ENCODE results near the gene PREX1.
"Not testable (repeated sequence)": the region's sequence is repeated elsewhere in the genome, so short reads cannot be mapped to it uniquely, and the experiment has no call there.

PREX1 gene

DNA sequence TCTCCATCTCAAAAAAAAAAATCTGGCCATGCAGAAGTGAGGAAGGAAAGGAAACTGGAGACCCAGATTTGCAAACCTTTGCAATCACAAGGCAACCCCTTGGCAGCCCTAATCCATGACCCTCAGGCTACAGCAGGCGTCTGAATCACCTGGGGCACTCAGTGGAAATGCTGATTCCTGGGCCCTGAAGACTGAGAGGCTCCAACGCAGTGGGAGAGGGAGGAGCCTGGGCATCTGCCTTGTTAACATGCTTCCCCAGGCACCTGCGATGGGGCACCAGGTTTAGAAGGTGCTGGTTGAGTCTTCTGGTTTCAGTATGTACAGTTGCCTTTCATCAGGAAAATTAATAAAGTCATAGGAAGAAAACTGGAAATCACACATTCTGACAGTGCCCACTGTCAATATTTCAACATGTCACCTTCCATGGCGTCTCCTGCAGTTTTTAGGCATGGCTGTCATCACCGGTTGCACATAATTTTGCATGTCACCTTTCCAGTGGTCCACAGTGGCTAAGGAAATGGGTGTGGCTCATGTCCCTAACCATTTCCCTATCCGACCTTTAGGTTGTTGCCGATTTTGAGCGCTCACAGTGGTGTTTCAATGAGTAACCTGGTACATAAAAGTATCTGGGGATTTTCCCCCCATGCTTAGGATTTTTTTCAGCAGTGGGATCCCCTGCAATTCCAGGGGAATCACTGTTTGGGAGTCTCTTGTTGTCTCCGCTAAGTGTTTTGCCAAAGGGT, 56.9 kb downstream of the PREX1 start:
- no peak for FAIRE-seq

- FAIRE-seq: no peak
Measured at GRCh38 chr20:48769069-48769983, 58.5 kb downstream of the PREX1 start.

GRCh38 chr20:48766961-48767960, 60.5 kb downstream of the PREX1 start:
- FAIRE-seq: no peak

GRCh38 chr20:48766205-48766604, 61.6 kb downstream of the PREX1 start:
- no peak for FAIRE-seq

GRCh38 chr20:48765359-48765758, 62.4 kb downstream of the PREX1 start:
- FAIRE-seq: no peak

GRCh38 chr20:48763216-48763914, 64.4 kb downstream of the PREX1 start:
- FAIRE-seq: no peak

DNA sequence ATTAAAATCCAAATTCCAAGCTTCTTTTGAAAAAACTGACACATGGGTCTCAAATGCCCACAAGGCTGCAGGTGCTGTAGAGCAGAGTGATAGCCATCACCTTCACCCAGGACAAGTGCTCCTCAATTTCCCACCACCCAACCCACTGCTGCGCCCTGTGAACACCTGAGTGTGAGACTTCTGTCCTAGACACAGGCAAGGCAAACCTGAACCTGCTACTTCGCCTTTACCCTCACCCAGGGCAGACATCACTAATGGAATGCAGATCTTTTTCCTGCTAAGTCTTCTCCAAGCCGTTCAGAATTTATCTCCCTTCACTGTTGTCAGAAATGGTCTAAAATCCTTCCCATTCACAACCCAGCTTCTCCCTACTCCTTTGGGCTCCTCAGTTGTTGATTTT, 65.9 kb downstream of the PREX1 start:
- no peak for FAIRE-seq

DNA sequence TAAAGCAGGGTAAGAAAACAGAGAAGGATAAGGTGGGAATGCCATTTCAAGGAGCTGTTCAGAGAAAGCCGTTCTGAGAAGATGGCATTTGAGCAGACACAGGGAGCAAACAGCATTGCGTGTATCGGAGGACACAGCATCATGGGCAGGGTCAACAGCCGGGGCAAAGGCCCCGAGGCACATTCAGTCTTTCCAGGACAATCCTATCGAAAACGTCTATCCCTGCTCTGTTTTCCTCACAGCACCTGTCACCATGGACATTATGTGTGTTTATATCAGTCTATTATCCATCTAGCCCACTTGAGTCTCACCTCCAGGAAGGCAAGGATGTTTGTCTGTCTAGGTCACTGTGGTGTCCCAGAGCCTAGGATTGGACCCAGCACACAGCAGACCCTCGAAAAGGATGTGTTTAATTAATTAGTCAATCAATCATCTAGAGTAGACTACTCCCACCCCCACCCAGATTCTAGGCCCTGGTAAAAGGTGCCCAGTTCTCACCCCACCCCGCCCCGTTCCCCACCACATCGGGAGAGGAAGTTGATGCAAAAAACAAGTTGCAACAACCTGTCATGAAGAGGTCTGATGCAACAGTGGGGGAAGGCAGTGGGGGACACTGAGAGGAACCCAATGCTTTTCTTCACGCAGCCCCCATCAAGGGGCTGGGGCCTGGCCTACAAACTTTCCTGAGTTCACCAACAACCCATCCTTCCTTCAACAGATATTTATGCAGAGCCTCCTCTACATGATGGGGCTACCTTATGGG, 66.6 kb downstream of the PREX1 start:
- no peak for FAIRE-seq

GRCh38 chr20:48760403-48760983, 67.3 kb downstream of the PREX1 start:
- no peak for FAIRE-seq

DNA sequence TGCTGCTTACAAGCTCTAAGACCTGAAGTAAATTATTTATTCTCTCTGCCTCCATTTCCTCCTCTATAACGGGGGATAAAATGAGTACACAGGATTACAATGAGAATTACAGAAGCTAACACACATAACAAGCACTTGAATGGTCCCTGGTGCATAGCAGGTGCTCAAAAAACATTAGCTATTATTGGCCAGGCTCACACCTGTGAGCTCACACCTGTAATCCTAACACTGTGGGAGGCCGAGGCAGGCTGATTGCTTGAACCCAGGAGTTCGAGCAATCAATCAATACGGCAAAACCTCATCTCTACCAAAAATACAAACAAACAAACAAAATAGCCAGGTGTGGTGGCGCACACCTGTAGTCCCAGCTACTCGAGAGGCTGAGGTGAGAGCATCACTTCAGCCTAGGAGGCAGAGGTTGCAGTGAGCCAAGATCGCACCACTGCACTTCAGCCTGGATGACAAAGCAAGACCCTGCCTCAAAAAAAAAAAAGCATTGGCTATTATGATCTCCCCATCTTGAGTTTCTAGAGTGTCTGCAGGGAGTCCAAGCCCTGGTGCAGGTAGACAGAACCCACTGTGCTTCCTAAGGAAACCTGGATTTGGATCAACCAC, 68.1 kb downstream of the PREX1 start:
- no peak for FAIRE-seq

GRCh38 chr20:48758206-48758820, 69.5 kb downstream of the PREX1 start:
- FAIRE-seq: no peak

- not testable (repeated sequence) for FAIRE-seq
Measured at GRCh38 chr20:48756774-48757173, 71.0 kb downstream of the PREX1 start.

GRCh38 chr20:48754292-48754691, 73.5 kb downstream of the PREX1 start:
- no peak for FAIRE-seq

- no peak for FAIRE-seq
Measured at GRCh38 chr20:48752963-48753362, 74.8 kb downstream of the PREX1 start.

DNA sequence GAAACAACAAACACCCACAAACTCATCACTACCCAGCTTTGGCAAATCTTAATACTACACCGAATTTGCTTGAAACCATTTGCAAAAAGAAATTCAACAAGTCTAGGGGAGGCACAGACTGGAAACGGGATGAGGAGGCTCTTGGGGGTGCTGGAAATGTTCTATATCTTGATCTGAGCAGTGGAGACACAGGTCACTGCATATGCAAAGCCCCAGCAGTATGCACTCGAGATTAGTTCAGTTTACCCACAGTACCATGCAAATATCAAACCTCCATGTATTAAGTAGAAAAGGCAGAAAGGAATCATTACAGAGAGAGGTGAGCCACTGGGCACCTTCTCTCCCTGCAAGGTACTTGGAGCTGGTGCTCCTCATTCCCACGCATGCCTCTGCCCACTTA, 75.9 kb downstream of the PREX1 start:
- FAIRE-seq: no peak

DNA sequence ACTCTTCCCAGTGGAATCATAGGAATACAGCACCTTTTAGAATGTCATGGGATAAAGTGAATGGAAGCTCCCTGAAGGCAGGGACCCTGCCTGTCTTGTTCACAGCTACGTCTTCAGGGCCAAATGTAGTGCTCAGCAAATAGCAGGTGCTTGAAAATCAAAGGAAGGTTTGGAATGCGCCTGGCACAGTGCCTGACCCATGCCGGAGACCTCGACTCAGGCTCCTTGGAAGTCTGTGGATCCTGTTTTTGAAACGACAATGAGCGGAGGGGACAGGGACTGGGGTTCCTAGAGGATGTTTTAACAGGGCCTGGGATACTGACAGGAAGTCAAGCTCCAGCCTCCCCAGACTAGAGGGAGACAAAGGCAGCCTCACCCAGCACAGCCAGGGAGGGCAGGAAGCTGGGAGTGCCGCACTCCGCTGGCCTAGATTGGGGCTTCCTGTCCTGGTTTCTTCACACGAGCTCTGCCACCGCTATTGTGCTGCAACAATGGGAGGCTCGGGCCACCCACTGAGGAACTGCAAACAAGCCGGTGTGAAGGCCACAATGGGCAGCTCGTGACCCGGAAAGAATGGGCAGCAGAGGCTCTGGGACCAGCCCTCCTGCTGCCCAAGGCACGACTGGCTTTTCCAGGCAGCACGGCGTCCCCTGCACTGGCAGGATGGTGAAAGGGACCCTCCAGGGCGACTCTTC, 76.7 kb downstream of the PREX1 start:
- FAIRE-seq: no peak

GRCh38 chr20:48750376-48750775, 77.4 kb downstream of the PREX1 start:
- no peak for FAIRE-seq

DNA sequence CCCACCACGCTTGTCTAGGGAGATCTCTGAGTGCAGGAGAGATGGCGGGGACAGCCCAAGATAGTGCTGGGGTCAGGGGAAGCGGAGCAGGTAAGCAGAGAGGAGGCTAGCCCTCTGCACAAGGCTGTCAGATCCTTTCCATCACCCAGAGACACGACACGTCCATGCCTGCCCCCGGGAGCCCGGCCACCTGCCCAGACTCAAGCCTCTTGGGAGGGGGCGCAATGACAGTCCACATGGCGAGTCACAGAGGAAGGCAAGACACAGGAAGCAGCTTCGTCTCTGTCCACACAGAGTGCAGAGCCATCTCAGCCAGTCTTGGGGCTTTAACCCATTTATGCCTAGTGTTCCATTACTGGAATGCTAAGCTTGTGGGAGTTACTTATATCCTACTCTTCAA, 78.4 kb downstream of the PREX1 start:
- FAIRE-seq: no peak

- FAIRE-seq: no peak
Measured at GRCh38 chr20:48748556-48748955, 79.2 kb downstream of the PREX1 start.
